ENCODE results near the gene IFI6.

- TF ChIP-seq CTCF (IDR thresholded peaks at IDR 0.05; ENCODE audit: insufficient read depth, low read depth, low read length), result no peak
- TF ChIP-seq EZH2 (IDR thresholded peaks at IDR 0.05; ENCODE audit: insufficient read depth, low read length), result no peak
These were observed 37.0 kb downstream of the IFI6 start, which contains the start of gene FGR for GRCh38 chr1:27634985-27635367.
